Measurements from ENCODE around the gene SBF2.

The SBF2 gene

GRCh38 chr11:9799886-9800285 is 494.1 kb downstream of the SBF2 start:
- H3K27ac ChIP-seq (ENCODE audit: low read depth, low read length): no peak overlapping the region
- H3K4me1 ChIP-seq (ENCODE audit: control insufficient read depth, insufficient read depth, low read length, unreplicated experiment): peaks cover 51% of the 10 kb centered on the region
- no peaks in the 10 kb centered on the region for H3K27me3 ChIP-seq (ENCODE audit: insufficient read depth, low read length)
- H3K4me3 ChIP-seq (ENCODE audit: low read depth, low read length): no peak overlapping the region
- H2AFZ ChIP-seq (ENCODE audit: low read length, unreplicated experiment): no peak overlapping the region
- H3K79me2 ChIP-seq (ENCODE audit: control insufficient read depth, insufficient read depth, low read length, unreplicated experiment): no peaks in the 10 kb centered on the region
- no peaks in the 10 kb centered on the region; the same call in none of the 2 replicates for H3K36me3 ChIP-seq (ENCODE audit: insufficient read depth, low read length)

GRCh38 chr11:9797300-9797699 is 496.7 kb downstream of the SBF2 start:
- H3K27ac ChIP-seq (ENCODE audit: low read depth, low read length): no peak overlapping the region
- peaks cover 32% of the 10 kb centered on the region for H3K4me1 ChIP-seq (ENCODE audit: control insufficient read depth, insufficient read depth, low read length, unreplicated experiment)
- H3K36me3 ChIP-seq (ENCODE audit: insufficient read depth, low read length): no peaks in the 10 kb centered on the region; the same call in 1 of the 2 replicates
- no peaks in the 10 kb centered on the region for H3K79me2 ChIP-seq (ENCODE audit: control insufficient read depth, insufficient read depth, low read length, unreplicated experiment)
- H2AFZ ChIP-seq (ENCODE audit: low read length, unreplicated experiment): no peak overlapping the region
- H3K4me3 ChIP-seq (ENCODE audit: low read depth, low read length): no peak overlapping the region
- H3K27me3 ChIP-seq (ENCODE audit: insufficient read depth, low read length): no peaks in the 10 kb centered on the region

- Histone ChIP-seq H2AFZ (ENCODE audit: low read length, unreplicated experiment) (no peak overlapping the region), H3K4me3 (ENCODE audit: low read depth, low read length) (no peak overlapping the region)
Measured at GRCh38 chr11:9796854-9797253, 497.2 kb downstream of the SBF2 start.

GRCh38 chr11:9796266-9796665 is 497.8 kb downstream of the SBF2 start:
- no peak overlapping the region for H3K27ac ChIP-seq (ENCODE audit: low read depth, low read length)

More at GRCh38 chr11:9796854-9797253, 497.2 kb downstream of the SBF2 start:
- Histone ChIP-seq H3K27me3 (ENCODE audit: insufficient read depth, low read length) (no peaks in the 10 kb centered on the region), H3K36me3 (ENCODE audit: insufficient read depth, low read length) (no peaks in the 10 kb centered on the region; the same call in 1 of the 2 replicates), H3K79me2 (ENCODE audit: control insufficient read depth, insufficient read depth, low read length, unreplicated experiment) (no peaks in the 10 kb centered on the region), H3K27ac (ENCODE audit: low read depth, low read length) (no peak overlapping the region), H3K4me1 (ENCODE audit: control insufficient read depth, insufficient read depth, low read length, unreplicated experiment) (peaks cover 28% of the 10 kb centered on the region)

GRCh38 chr11:9790703-9791102 is 503.3 kb downstream of the SBF2 start:
- Histone ChIP-seq H3K4me1 (ENCODE audit: control insufficient read depth, insufficient read depth, low read length, unreplicated experiment) (peaks cover 18% of the 10 kb centered on the region), H3K27me3 (ENCODE audit: insufficient read depth, low read length) (no peaks in the 10 kb centered on the region), H3K36me3 (ENCODE audit: insufficient read depth, low read length) (peaks cover 15% of the 10 kb centered on the region), H3K4me3 (ENCODE audit: low read depth, low read length) (no peak overlapping the region), H3K79me2 (ENCODE audit: control insufficient read depth, insufficient read depth, low read length, unreplicated experiment) (no peaks in the 10 kb centered on the region), H2AFZ (ENCODE audit: low read length, unreplicated experiment) (no peak overlapping the region), H3K27ac (ENCODE audit: low read depth, low read length) (no peak overlapping the region)

More at GRCh38 chr11:9796266-9796665, 497.8 kb downstream of the SBF2 start:
- Histone ChIP-seq H3K36me3 (ENCODE audit: insufficient read depth, low read length) (no peaks in the 10 kb centered on the region; the same call in 1 of the 2 replicates), H3K79me2 (ENCODE audit: control insufficient read depth, insufficient read depth, low read length, unreplicated experiment) (no peaks in the 10 kb centered on the region), H2AFZ (ENCODE audit: low read length, unreplicated experiment) (no peak overlapping the region), H3K4me1 (ENCODE audit: control insufficient read depth, insufficient read depth, low read length, unreplicated experiment) (peaks cover 22% of the 10 kb centered on the region), H3K4me3 (ENCODE audit: low read depth, low read length) (no peak overlapping the region), H3K27me3 (ENCODE audit: insufficient read depth, low read length) (no peaks in the 10 kb centered on the region)

GRCh38 chr11:9789910-9790309 is 504.1 kb downstream of the SBF2 start:
- Histone ChIP-seq H3K4me3 (ENCODE audit: low read depth, low read length) (no peak overlapping the region), H3K27me3 (ENCODE audit: insufficient read depth, low read length) (no peaks in the 10 kb centered on the region), H3K36me3 (ENCODE audit: insufficient read depth, low read length) (peaks cover 17% of the 10 kb centered on the region), H3K4me1 (ENCODE audit: control insufficient read depth, insufficient read depth, low read length, unreplicated experiment) (peaks cover 18% of the 10 kb centered on the region), H2AFZ (ENCODE audit: low read length, unreplicated experiment) (no peak overlapping the region), H3K79me2 (ENCODE audit: control insufficient read depth, insufficient read depth, low read length, unreplicated experiment) (no peaks in the 10 kb centered on the region), H3K27ac (ENCODE audit: low read depth, low read length) (no peak overlapping the region)

GRCh38 chr11:9787981-9788521 is 506.0 kb downstream of the SBF2 start:
- Histone ChIP-seq H3K27ac (ENCODE audit: low read depth, low read length) (peak overlapping the region; percentile 45), H3K36me3 (ENCODE audit: insufficient read depth, low read length) (peaks cover 19% of the 10 kb centered on the region), H2AFZ (ENCODE audit: low read length, unreplicated experiment) (no peak overlapping the region), H3K79me2 (ENCODE audit: control insufficient read depth, insufficient read depth, low read length, unreplicated experiment) (no peaks in the 10 kb centered on the region), H3K4me1 (ENCODE audit: control insufficient read depth, insufficient read depth, low read length, unreplicated experiment) (peaks cover 22% of the 10 kb centered on the region), H3K4me3 (ENCODE audit: low read depth, low read length) (no peak overlapping the region), H3K27me3 (ENCODE audit: insufficient read depth, low read length) (no peaks in the 10 kb centered on the region)

- no peak overlapping the region for H2AFZ ChIP-seq (ENCODE audit: low read length, unreplicated experiment)
- H3K27ac ChIP-seq (ENCODE audit: low read depth, low read length): peak overlapping the region; percentile 45
- no peaks in the 10 kb centered on the region for H3K79me2 ChIP-seq (ENCODE audit: control insufficient read depth, insufficient read depth, low read length, unreplicated experiment)
- H3K4me1 ChIP-seq (ENCODE audit: control insufficient read depth, insufficient read depth, low read length, unreplicated experiment): peaks cover 22% of the 10 kb centered on the region
- H3K4me3 ChIP-seq (ENCODE audit: low read depth, low read length): no peak overlapping the region
- peaks cover 19% of the 10 kb centered on the region for H3K36me3 ChIP-seq (ENCODE audit: insufficient read depth, low read length)
- H3K27me3 ChIP-seq (ENCODE audit: insufficient read depth, low read length): no peaks in the 10 kb centered on the region
Measured at GRCh38 chr11:9787260-9787659, 506.8 kb downstream of the SBF2 start.

- Histone ChIP-seq H3K4me1 (ENCODE audit: control insufficient read depth, insufficient read depth, low read length, unreplicated experiment) (peaks cover 22% of the 10 kb centered on the region), H3K36me3 (ENCODE audit: insufficient read depth, low read length) (peaks cover 34% of the 10 kb centered on the region), H3K27me3 (ENCODE audit: insufficient read depth, low read length) (no peaks in the 10 kb centered on the region), H3K79me2 (ENCODE audit: control insufficient read depth, insufficient read depth, low read length, unreplicated experiment) (no peaks in the 10 kb centered on the region), H2AFZ (ENCODE audit: low read length, unreplicated experiment) (no peak overlapping the region), H3K27ac (ENCODE audit: low read depth, low read length) (no peak overlapping the region), H3K4me3 (ENCODE audit: low read depth, low read length) (no peak overlapping the region)
Measured at GRCh38 chr11:9784602-9785315, 509.3 kb downstream of the SBF2 start.

- Histone ChIP-seq H3K27ac (ENCODE audit: low read depth, low read length) (no peak overlapping the region), H3K79me2 (ENCODE audit: control insufficient read depth, insufficient read depth, low read length, unreplicated experiment) (no peaks in the 10 kb centered on the region), H3K4me3 (ENCODE audit: low read depth, low read length) (no peak overlapping the region), H3K4me1 (ENCODE audit: control insufficient read depth, insufficient read depth, low read length, unreplicated experiment) (peaks cover 21% of the 10 kb centered on the region), H3K36me3 (ENCODE audit: insufficient read depth, low read length) (peaks cover 39% of the 10 kb centered on the region), H2AFZ (ENCODE audit: low read length, unreplicated experiment) (no peak overlapping the region), H3K27me3 (ENCODE audit: insufficient read depth, low read length) (no peaks in the 10 kb centered on the region)
Measured at GRCh38 chr11:9783986-9784385, 510.0 kb downstream of the SBF2 start.

- no peak overlapping the region for H2AFZ ChIP-seq (ENCODE audit: low read length, unreplicated experiment)
- H3K27me3 ChIP-seq (ENCODE audit: insufficient read depth, low read length): no peaks in the 10 kb centered on the region
- H3K79me2 ChIP-seq (ENCODE audit: control insufficient read depth, insufficient read depth, low read length, unreplicated experiment): peaks cover 5% of the 10 kb centered on the region
- peaks cover 13% of the 10 kb centered on the region for H3K4me1 ChIP-seq (ENCODE audit: control insufficient read depth, insufficient read depth, low read length, unreplicated experiment)
- no peak overlapping the region for H3K4me3 ChIP-seq (ENCODE audit: low read depth, low read length)
- no peak overlapping the region for H3K27ac ChIP-seq (ENCODE audit: low read depth, low read length)
- H3K36me3 ChIP-seq (ENCODE audit: insufficient read depth, low read length): peaks cover 35% of the 10 kb centered on the region
Measured at GRCh38 chr11:9780929-9781328, 513.1 kb downstream of the SBF2 start.
